ENCODE results near the gene ADAMTSL5.
"Not testable (repeated sequence)": the region's sequence is repeated elsewhere in the genome, so short reads cannot be mapped to it uniquely, and the experiment has no call there.

The ADAMTSL5 gene

DNA sequence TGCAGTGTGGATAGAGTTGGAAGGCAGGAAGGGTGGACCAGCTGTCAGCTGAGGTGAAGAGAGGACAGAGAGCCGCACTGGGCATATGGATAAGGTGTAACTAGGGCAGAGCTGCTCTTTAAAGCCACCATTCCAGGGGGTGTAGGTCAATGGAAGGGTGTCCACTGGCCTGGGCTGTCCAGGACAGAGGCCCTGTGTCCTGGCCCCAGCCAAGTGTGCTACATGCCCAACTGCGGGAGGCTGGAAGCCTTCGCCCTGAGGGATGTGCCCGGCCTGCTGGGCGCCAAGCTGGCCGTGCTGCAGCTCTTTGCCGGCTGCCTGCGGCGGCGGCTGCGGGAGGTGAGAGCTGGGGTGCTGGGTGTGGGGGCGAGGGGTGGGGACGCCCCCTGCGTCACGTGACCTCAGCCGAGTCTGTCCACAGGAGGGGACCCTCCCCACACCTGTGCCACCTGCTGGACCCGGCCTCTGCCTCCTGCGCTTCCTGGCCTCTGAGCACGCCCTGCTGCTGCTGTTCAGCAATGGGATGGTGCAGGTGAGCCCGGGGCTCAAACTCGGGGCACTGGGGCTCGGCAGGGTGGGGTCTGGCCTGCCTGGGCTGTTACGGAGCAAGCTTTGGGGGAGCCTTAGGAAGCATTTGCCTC is 20.8 kb upstream of the ADAMTSL5 start:
- peaks cover 0 to 82% of the 10 kb centered on the region in 2 donors for H3K27me3 ChIP-seq
- DNase-seq, result no peak

DNA sequence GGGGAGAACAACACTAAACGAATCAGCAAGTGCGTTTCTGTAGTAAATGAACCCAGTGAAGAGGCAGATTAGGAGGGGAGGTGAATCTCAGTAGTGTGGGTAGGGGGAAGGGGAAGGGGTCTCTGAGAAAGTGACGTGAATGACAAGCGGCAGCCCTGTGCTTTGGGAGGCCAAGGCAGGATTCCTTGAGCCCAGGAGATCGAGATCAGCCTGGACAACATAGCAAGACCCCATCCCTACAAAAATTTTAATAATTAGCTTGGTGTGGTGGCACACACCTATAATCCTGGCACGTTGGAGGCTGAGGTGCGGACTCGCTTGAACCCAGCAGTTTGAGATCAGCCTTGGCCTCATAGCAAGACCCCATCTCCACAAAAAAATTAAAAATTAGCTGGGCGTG is 19.2 kb upstream of the ADAMTSL5 start:
- H3K4me3 ChIP-seq, result no peak overlapping the region

More for the DNA sequence above, 20.8 kb upstream of the ADAMTSL5 start:
- no peaks in the 10 kb centered on the region for H3K9me3 ChIP-seq
- H3K36me3 ChIP-seq, result no peaks in the 10 kb centered on the region
- no peak overlapping the region for H3K27ac ChIP-seq
- no peak overlapping the region for H3K4me3 ChIP-seq
- peaks cover 0 to 1% (median under 1%) of the 10 kb centered on the region in 4 donors for H3K4me1 ChIP-seq
- intact Hi-C loops (cut with DNase I; ENCODE audit: low total_unique reads), result no loop called here
- TF ChIP-seq, protein P1, sequence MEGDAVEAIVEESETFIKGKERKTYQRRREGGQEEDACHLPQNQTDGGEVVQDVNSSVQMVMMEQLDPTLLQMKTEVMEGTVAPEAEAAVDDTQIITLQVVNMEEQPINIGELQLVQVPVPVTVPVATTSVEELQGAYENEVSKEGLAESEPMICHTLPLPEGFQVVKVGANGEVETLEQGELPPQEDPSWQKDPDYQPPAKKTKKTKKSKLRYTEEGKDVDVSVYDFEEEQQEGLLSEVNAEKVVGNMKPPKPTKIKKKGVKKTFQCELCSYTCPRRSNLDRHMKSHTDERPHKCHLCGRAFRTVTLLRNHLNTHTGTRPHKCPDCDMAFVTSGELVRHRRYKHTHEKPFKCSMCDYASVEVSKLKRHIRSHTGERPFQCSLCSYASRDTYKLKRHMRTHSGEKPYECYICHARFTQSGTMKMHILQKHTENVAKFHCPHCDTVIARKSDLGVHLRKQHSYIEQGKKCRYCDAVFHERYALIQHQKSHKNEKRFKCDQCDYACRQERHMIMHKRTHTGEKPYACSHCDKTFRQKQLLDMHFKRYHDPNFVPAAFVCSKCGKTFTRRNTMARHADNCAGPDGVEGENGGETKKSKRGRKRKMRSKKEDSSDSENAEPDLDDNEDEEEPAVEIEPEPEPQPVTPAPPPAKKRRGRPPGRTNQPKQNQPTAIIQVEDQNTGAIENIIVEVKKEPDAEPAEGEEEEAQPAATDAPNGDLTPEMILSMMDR (IDR thresholded peaks at IDR 0.05), result no peak

DNA sequence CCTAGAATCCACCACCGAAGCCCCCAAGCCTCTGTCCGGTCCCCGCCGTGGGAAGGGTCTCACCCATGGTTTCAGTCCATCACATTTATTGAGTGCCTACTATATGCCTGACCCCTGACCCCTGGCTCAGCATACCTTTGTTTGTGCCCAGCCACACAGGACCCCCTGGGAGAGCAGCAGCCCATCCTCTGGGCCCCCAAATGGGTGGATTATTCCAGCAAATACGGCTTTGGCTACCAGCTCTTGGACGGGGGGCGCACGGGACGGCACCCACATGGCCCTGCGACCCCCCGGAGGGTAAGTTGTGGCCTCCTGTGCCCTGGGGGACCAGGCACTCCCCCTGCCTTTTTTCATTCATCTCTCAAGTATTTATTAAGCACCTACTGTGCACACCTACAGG is 18.8 kb upstream of the ADAMTSL5 start:
- H3K27ac ChIP-seq, result no peak overlapping the region
- H3K9me3 ChIP-seq, result no peaks in the 10 kb centered on the region
- no peaks in the 10 kb centered on the region for H3K36me3 ChIP-seq
- no peak for DNase-seq
- intact Hi-C loops (cut with DNase I; ENCODE audit: low total_unique reads), result no loop called here
- TF ChIP-seq, protein P1 (IDR thresholded peaks at IDR 0.05), result no peak
- H3K4me3 ChIP-seq, result no peak overlapping the region
- H3K4me1 ChIP-seq, result no peaks in the 10 kb centered on the region
- peaks cover 0 to 83% of the 10 kb centered on the region in 2 donors for H3K27me3 ChIP-seq

More for the DNA sequence above, 19.2 kb upstream of the ADAMTSL5 start:
- Histone ChIP-seq H3K27ac (no peak overlapping the region), H3K4me1 (no peaks in the 10 kb centered on the region), H3K27me3 (peaks cover 0 to 80% of the 10 kb centered on the region in 2 donors), H3K9me3 (no peaks in the 10 kb centered on the region), H3K36me3 (no peaks in the 10 kb centered on the region)
- no peak for DNase-seq
- intact Hi-C loops (cut with DNase I; ENCODE audit: low total_unique reads), result no loop called here
- TF ChIP-seq, protein P1 (IDR thresholded peaks at IDR 0.05), result no peak

DNA sequence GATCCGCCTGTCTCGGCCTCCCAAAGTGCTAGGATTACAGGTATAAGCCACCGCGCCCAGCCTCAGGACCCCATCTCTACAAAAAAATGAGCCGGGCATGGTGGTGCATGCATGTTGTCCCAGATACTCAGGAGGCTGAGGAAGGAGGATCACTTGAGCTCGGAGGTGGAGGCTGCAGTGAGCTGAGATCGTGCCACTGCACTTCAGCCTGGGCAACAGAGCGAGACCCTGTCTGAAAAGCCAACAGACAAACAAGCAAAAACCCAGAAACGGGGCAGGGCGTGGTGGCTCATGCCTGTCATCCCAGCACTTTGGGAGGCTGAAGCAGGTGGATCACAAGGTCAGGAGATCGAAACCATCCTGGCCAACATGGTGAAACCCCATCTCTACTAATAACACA is 18.0 kb upstream of the ADAMTSL5 start:
- H3K4me1 ChIP-seq; H3K9me3 ChIP-seq; H3K4me3 ChIP-seq; intact Hi-C loops (cut with DNase I; ENCODE audit: low total_unique reads); H3K27ac ChIP-seq; DNase-seq; H3K36me3 ChIP-seq: not testable (repeated sequence)
- peaks cover 0 to 89% of the 10 kb centered on the region in 2 donors for H3K27me3 ChIP-seq

DNA sequence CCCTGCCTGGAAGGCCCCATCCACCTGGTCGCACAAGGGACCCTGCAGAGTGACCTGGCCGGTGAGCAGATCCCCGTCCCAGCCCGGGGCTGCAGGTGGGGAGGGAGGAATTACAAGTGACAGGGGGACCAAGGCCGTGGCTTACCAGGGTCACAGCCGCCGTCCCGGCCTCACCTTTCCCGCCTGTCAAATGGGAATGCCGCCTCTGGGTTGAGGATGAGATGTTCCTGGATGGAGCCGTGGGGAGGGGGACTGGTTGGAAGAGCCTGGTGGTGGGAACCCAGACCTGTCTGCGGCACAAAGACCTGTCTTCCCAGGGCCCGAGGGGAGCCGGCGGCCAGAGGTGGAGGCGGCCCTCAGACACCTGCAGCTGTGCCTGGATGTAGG is 16.6 kb upstream of the ADAMTSL5 start:
- TF ChIP-seq, protein P1 (IDR thresholded peaks at IDR 0.05), result no peak
- Histone ChIP-seq H3K27me3 (peaks cover 0 to 91% of the 10 kb centered on the region in 2 donors), H3K27ac (no peak overlapping the region), H3K9me3 (no peaks in the 10 kb centered on the region), H3K36me3 (no peaks in the 10 kb centered on the region), H3K4me1 (peaks cover 0 to 1% (median 0%) of the 10 kb centered on the region in 4 donors), H3K4me3 (no peak overlapping the region)
- no peak for DNase-seq
- intact Hi-C loops (cut with DNase I; ENCODE audit: low total_unique reads), result no loop called here

DNA sequence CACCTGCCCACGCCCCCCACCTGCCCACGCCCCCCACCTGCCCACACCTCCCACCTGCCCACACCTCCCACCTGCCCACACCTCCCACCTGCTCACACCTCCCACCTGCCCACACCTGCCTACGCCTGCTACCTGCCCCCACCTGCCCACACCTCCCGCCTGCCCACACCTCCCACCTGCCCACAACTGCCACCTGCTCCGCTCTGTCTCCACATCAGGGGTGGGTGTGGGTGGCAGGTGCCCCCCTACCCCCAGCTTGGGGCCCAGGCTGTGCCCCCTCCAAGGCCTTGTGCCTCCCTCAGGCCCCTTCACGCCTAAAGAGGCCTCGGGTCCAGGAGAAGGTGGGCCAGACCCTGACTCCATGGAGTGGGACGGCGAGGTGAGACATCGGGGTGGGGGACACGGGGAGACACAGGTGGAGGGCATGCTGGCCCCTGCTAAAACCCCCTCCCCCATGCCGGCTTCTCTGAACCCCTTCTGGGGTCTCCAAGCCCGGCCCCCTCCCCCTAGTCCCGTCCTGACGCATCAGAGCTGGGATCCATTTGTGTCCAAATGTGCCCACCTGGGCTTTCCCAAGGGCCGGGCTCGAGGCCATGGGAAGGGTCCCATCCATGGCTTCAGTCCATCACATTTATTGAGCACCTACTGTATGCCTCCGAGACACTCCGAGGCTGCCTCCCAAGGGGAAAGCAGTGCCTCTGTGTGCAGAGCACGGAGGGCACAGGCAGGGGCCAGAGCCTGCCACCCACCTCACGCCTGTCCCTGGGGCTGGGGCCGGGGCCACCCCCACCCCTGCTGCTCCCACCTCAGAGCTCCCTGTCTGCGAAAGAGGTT is 16.0 kb upstream of the ADAMTSL5 start:
- intact Hi-C loops (cut with DNase I; ENCODE audit: low total_unique reads), result no loop called here
- Histone ChIP-seq H3K4me1 (peaks cover 0 to 7% (median 6%) of the 10 kb centered on the region in 4 donors), H3K27me3 (peaks cover 0 to 94% of the 10 kb centered on the region in 2 donors), H3K36me3 (no peaks in the 10 kb centered on the region), H3K4me3 (no peak overlapping the region), H3K9me3 (no peaks in the 10 kb centered on the region), H3K27ac (no peak overlapping the region)
- TF ChIP-seq, protein P1 (IDR thresholded peaks at IDR 0.05), result no peak
- no peak for DNase-seq
